HepG2 (cell line): Measurements from ENCODE around the gene OPA3. TPM values are rescaled to one million over a fixed set of nuclear protein-coding genes. Genes with fewer than 3 reads are reported as not detected.
A peak's percentile ranks its signal among the peaks of the same experiment; 100 is the strongest.

Experiments used
- AGO1 ChIP-seq: fragments of 200-400 bp; formaldehyde crosslinking; IDR thresholded peaks from 2 replicates; pipeline ENCODE4 v1.6.1; 2017; ENCODE audit warnings: mild to moderate bottlenecking, low read depth, low read length, moderate library complexity; ENCODE audit not compliant: poor library complexity, severe bottlenecking
- AKNA ChIP-seq: sonication (generic); formaldehyde crosslinking; IDR thresholded peaks from 2 replicates; pipeline ENCODE4 v1.4.0; 2020; ENCODE audit warnings: missing genetic modification reagents, borderline replicate concordance
- HNRNPLL ChIP-seq: fragments of 200-400 bp; formaldehyde crosslinking; IDR thresholded peaks from 2 replicates; pipeline ENCODE4 v1.6.1; 2017; ENCODE audit warnings: mild to moderate bottlenecking, low read depth, low read length; ENCODE audit not compliant: poor library complexity, severe bottlenecking
- KIAA2018 ChIP-seq: sonication (generic); formaldehyde crosslinking; IDR thresholded peaks from 2 replicates; pipeline ENCODE4 v1.5.0; 2020; ENCODE audit warnings: mild to moderate bottlenecking, missing genetic modification reagents, borderline replicate concordance
- PRMT3 ChIP-seq: sonication (generic); formaldehyde crosslinking; IDR thresholded peaks from 2 replicates; pipeline ENCODE4 v1.8.1; 2022; ENCODE audit warnings: low read depth, mild to moderate bottlenecking, moderate library complexity, missing genetic modification reagents, borderline replicate concordance
- SAP130 ChIP-seq: IDR thresholded peaks from 2 replicates; pipeline ENCODE4 v1.6.1; 2016; ENCODE audit warnings: low read depth
- ZNF207 ChIP-seq: fragments of 450-650 bp; IDR thresholded peaks from 2 replicates; pipeline ENCODE4 v1.6.1; 2016; ENCODE audit warnings: antibody characterized with exemption, borderline replicate concordance
- ZNF646 ChIP-seq: sonication (generic); formaldehyde crosslinking; IDR thresholded peaks from 2 replicates; pipeline ENCODE4 v1.9.0; 2021; ENCODE audit warnings: mild to moderate bottlenecking, missing genetic modification reagents
- polyA plus RNA-seq, 8 experiments: library from polyadenylated mRNA; depleted of rRNA in 3 of 8; stranded (reverse) in 7 of 8; unstranded in 1 of 8; fragments of >200 nt; fragmentation: Illumina TruSeq in 4 of 8; extraction: Trizol in 4 of 8; gene quantifications; 2 replicates each; pipeline versions ENCODE4 v1.2.1 to v1.2.3, GENCODE V29; 2011 to 2016; ENCODE audit warnings: low read depth in 4 of 8, missing spikeins in 1 of 8, mixed read lengths in 1 of 8; ENCODE audit not compliant: insufficient read depth in 1 of 8
- total RNA-seq, 5 experiments: library from RNA; depleted of rRNA; stranded (reverse); fragments of >200 nt; fragmentation: Illumina TruSeq; extraction: Trizol; gene quantifications; 2 replicates each; pipeline ENCODE4 v1.2.3, GENCODE V29; 2016; ENCODE audit warnings: low read depth in 1 of 5

Gene OPA3
- total and polyA plus RNA-seq, 2 of the 13 experiments (the other 11 are each of a cell fraction or from before 2014, with no cell fraction given): 8.3 to 17.7 TPM

GRCh38 chr19:45496349-45496953 lies 88.2 kb downstream of the OPA3 start (continued):
- TF ChIP-seq ZNF646: no peak
- TF ChIP-seq AKNA (CRISPR knock-in tag): peak; percentile 54; the same call in 1 of the 2 replicates
- no peak for TF ChIP-seq PRMT3 (CRISPR knock-in tag)
- TF ChIP-seq HNRNPLL: peak; percentile 28
- no peak for TF ChIP-seq AGO1
- TF ChIP-seq ZNF207: no peak
- TF ChIP-seq SAP130 (CRISPR knock-in tag): peak; percentile 95
- TF ChIP-seq KIAA2018 (CRISPR knock-in tag): 0 out of 2 replicates have a peak, but pooled peaks have one; percentile 40
